H1 (cell line): ENCODE data around the gene SEC24A. TPM values are rescaled to one million over a fixed set of nuclear protein-coding genes. Genes with fewer than 3 reads are reported as not detected.

Experiments
- CTCF ChIA-PET: fragments of 300-600 bp; sonication (Branson Sonifier 250); formaldehyde crosslinking; loops from one replicate; lab custom pipeline; 2021; ENCODE audit not compliant: partially characterized antibody; lab: Charles Lee
- POLR2A ChIA-PET: fragments of 300-600 bp; sonication (Branson Sonifier 250); formaldehyde crosslinking; loops from one replicate; lab custom pipeline; 2021; ENCODE audit warnings: inconsistent platforms; ENCODE audit not compliant: partially characterized antibody; lab: Charles Lee
- DNase-seq, 2 experiments: peaks; one replicate each; pipeline versions ENCODE4 v3.0.0 to v3.0.0-alpha.2; 2010 to 2022; ENCODE audit warnings: low spot score in 2 of 2, low read depth in 1 of 2, mixed read lengths in 1 of 2
- FAIRE-seq: peaks from 2 replicates; lab custom pipeline; 2011; peaks lifted over from hg19 to GRCh38; lab: Jason Lieb, UNC
- H2AFZ ChIP-seq: 2 replicates; pipeline ENCODE4 v1.8.1; 2012; ENCODE audit warnings: low read length, inconsistent platforms
- H2AK5ac ChIP-seq: 2 replicates; pipeline ENCODE4 v1.6.1; 2013; ENCODE audit warnings: low read depth, low read length
- H2BK120ac ChIP-seq: replicated peaks from 2 replicates; pipeline ENCODE3; 2013; ENCODE audit warnings: low read depth, low read length, inconsistent platforms
- H2BK12ac ChIP-seq: 2 replicates; pipeline ENCODE4 v1.6.1; 2013; ENCODE audit warnings: low read depth, low read length
- H2BK15ac ChIP-seq: 2 replicates; pipeline ENCODE4 v1.6.1; 2013; ENCODE audit warnings: low read length
- H2BK20ac ChIP-seq: 2 replicates; pipeline ENCODE4 v1.6.1; 2013; ENCODE audit warnings: low read length
- H2BK5ac ChIP-seq: 2 replicates; pipeline ENCODE4 v1.6.1; 2013; ENCODE audit warnings: low read depth, low read length
- H3K14ac ChIP-seq: 2 replicates; pipeline ENCODE4 v1.6.1; 2013; ENCODE audit warnings: inconsistent platforms; ENCODE audit not compliant: insufficient read length
- H3K18ac ChIP-seq: 2 replicates; pipeline ENCODE4 v1.6.1; 2013; ENCODE audit warnings: low read length; ENCODE audit errors: extremely low read depth
- H3K23ac ChIP-seq: 2 replicates; pipeline ENCODE4 v1.6.1; 2013; ENCODE audit warnings: inconsistent platforms; ENCODE audit not compliant: insufficient read length
- H3K23me2 ChIP-seq: 2 replicates; pipeline ENCODE4 v1.6.1; 2013; ENCODE audit warnings: low read depth, low read length
- H3K27ac ChIP-seq: 2 replicates; pipeline ENCODE4 v1.6.1; 2011; ENCODE audit warnings: low read depth, low read length, inconsistent platforms
- H3K27me3 ChIP-seq, 4 experiments: replicated peaks in 1 of 4; 1 replicate in 1 of 4; 2 replicates in 3 of 4; pipeline versions ENCODE4 v1.6.1 to v1.8.1; 2011 to 2013; ENCODE audit warnings: low read length in 3 of 4, mild to moderate bottlenecking in 3 of 4, inconsistent platforms in 2 of 4, mixed read lengths in 2 of 4, moderate library complexity in 1 of 4; ENCODE audit not compliant: control insufficient read depth in 3 of 4, insufficient read depth in 3 of 4; ENCODE audit errors: extremely low read depth in 1 of 4
- H3K36me3 ChIP-seq, 4 experiments: 2 replicates each; pipeline versions ENCODE4 v1.6.1 to v1.8.1; 2011 to 2013; ENCODE audit warnings: mild to moderate bottlenecking in 4 of 4, low read length in 3 of 4, moderate library complexity in 2 of 4, control low read depth in 1 of 4, inconsistent platforms in 1 of 4; ENCODE audit not compliant: insufficient read depth in 4 of 4, control insufficient read depth in 2 of 4
- H3K4ac ChIP-seq: replicated peaks from 2 replicates; pipeline ENCODE3; 2013; ENCODE audit warnings: low read length, low read depth, mixed read lengths, inconsistent platforms; ENCODE audit not compliant: insufficient read length
- H3K4me1 ChIP-seq, 4 experiments: replicated peaks in 1 of 4; 1 replicate in 1 of 4; 2 replicates in 3 of 4; pipeline versions ENCODE4 v1.6.1 to v1.8.1; 2011 to 2013; ENCODE audit warnings: low read length in 3 of 4, inconsistent platforms in 2 of 4, mixed read lengths in 1 of 4; ENCODE audit not compliant: insufficient read depth in 4 of 4, control insufficient read depth in 3 of 4
- H3K4me2 ChIP-seq, 2 experiments: 2 replicates each; pipeline versions ENCODE4 v1.6.1 to v1.8.1; 2011 to 2013; ENCODE audit warnings: low read depth in 2 of 2, low read length in 2 of 2, control low read depth in 1 of 2, inconsistent platforms in 1 of 2, mild to moderate bottlenecking in 1 of 2; ENCODE audit not compliant: insufficient read depth in 1 of 2
- H3K4me3 ChIP-seq, 4 experiments: fragments of 200-600, 300-600 bp in 1 of 4; sonication (generic), shearing (Covaris generic), sonication (Bioruptor Twin) in 1 of 4; 2 replicates each; pipeline versions ENCODE4 v1.5.1 to v1.8.1; 2011 to 2016; ENCODE audit warnings: low read length in 4 of 4, low read depth in 3 of 4, control low read depth in 2 of 4, inconsistent platforms in 2 of 4, mild to moderate bottlenecking in 2 of 4, mixed read lengths in 1 of 4, moderate library complexity in 1 of 4; ENCODE audit not compliant: insufficient read depth in 2 of 4; ENCODE audit errors: extremely low read depth in 1 of 4
- H3K56ac ChIP-seq: replicated peaks from 2 replicates; pipeline ENCODE3; 2013; ENCODE audit warnings: low read depth, mild to moderate bottlenecking, mixed read lengths, low read length, inconsistent platforms; ENCODE audit not compliant: insufficient read length
- H3K79me1 ChIP-seq: 2 replicates; pipeline ENCODE4 v1.6.1; 2013; ENCODE audit warnings: low read depth, low read length, control low read depth
- H3K79me2 ChIP-seq, 2 experiments: 2 replicates each; pipeline versions ENCODE4 v1.6.1 to v1.8.1; 2012 to 2013; ENCODE audit warnings: low read length in 2 of 2, mild to moderate bottlenecking in 2 of 2, inconsistent platforms in 1 of 2; ENCODE audit not compliant: insufficient read depth in 2 of 2, control insufficient read depth in 1 of 2
- H3K9ac ChIP-seq, 4 experiments: replicated peaks in 1 of 4; 1 replicate in 1 of 4; 2 replicates in 3 of 4; pipeline versions ENCODE4 v1.6.1 to v1.8.1; 2011 to 2013; ENCODE audit warnings: low read depth in 3 of 4, low read length in 3 of 4, control low read depth in 2 of 4, mild to moderate bottlenecking in 2 of 4, moderate library complexity in 2 of 4, inconsistent platforms in 1 of 4; ENCODE audit errors: extremely low read depth in 1 of 4
- H3K9me3 ChIP-seq, 2 experiments: 2 replicates each; pipeline versions ENCODE4 v1.6.1 to v1.8.1; 2012 to 2013; ENCODE audit warnings: mild to moderate bottlenecking in 2 of 2, moderate library complexity in 2 of 2, control low read depth in 1 of 2, inconsistent platforms in 1 of 2, low read depth in 1 of 2, low read length in 1 of 2, mixed read lengths in 1 of 2; ENCODE audit not compliant: insufficient read depth in 2 of 2
- H4K20me1 ChIP-seq, 2 experiments: replicated peaks in 1 of 2; 2 replicates each; pipeline versions ENCODE3 to v1.8.1; 2011 to 2013; ENCODE audit warnings: inconsistent platforms in 2 of 2, low read length in 2 of 2, mild to moderate bottlenecking in 1 of 2; ENCODE audit not compliant: insufficient read depth in 2 of 2, control insufficient read depth in 1 of 2
- H4K5ac ChIP-seq: 2 replicates; pipeline ENCODE4 v1.6.1; 2013; ENCODE audit warnings: low read length, low read depth, mixed read lengths, inconsistent platforms; ENCODE audit not compliant: insufficient read length
- H4K8ac ChIP-seq: 2 replicates; pipeline ENCODE4 v1.8.0; 2013; ENCODE audit warnings: mild to moderate bottlenecking, moderate library complexity, low read length, inconsistent platforms; ENCODE audit not compliant: insufficient read depth; ENCODE audit errors: extremely low read depth
- H4K91ac ChIP-seq: replicated peaks from 2 replicates; pipeline ENCODE3; 2013; ENCODE audit warnings: low read length, mixed read lengths, inconsistent platforms; ENCODE audit not compliant: insufficient read length
- CBX5 ChIP-seq: fragments of 300-800, 300-1000 bp; sonication (generic); IDR thresholded peaks from 2 replicates; pipeline ENCODE4 v1.7.1; 2016; ENCODE audit warnings: antibody characterized with exemption, low read length, low read depth
- CHD1 ChIP-seq: IDR thresholded peaks from 2 replicates; pipeline ENCODE4 v1.6.1; 2012; ENCODE audit warnings: low read depth, low read length, improper control_type of control experiment
- EGR1 ChIP-seq: IDR thresholded peaks from 2 replicates; pipeline ENCODE4 v1.6.1; 2011; ENCODE audit warnings: low read depth, low read length, borderline replicate concordance
- HDAC2 ChIP-seq, 2 experiments: fragments of 300-600 bp in 1 of 2; sonication (generic) in 1 of 2; IDR thresholded peaks; 2 replicates each; pipeline ENCODE4 v1.6.1; 2011 to 2012; ENCODE audit warnings: low read depth in 2 of 2, low read length in 2 of 2, mild to moderate bottlenecking in 2 of 2, moderate library complexity in 2 of 2, borderline replicate concordance in 1 of 2, inconsistent platforms in 1 of 2
- HDAC6 ChIP-seq: IDR thresholded peaks from one replicate; pipeline ENCODE4 v1.7.1; 2012; ENCODE audit warnings: low read depth, mild to moderate bottlenecking, inconsistent platforms, low read length, moderate library complexity
- JUN ChIP-seq: IDR thresholded peaks from 2 replicates; pipeline ENCODE4 v1.6.1; 2011; ENCODE audit warnings: low read depth, mild to moderate bottlenecking, improper control_type of control experiment, low read length
- NANOG ChIP-seq: IDR thresholded peaks from 2 replicates; pipeline ENCODE4 v1.6.1; 2011; ENCODE audit warnings: low read length, low read depth, mild to moderate bottlenecking, inconsistent platforms; ENCODE audit not compliant: insufficient read depth, poor library complexity, severe bottlenecking
- PHF8 ChIP-seq: fragments of 200-600 bp; sonication (generic); conservative IDR thresholded peaks from 2 replicates; pipeline ENCODE4 v1.7.1; 2012; ENCODE audit warnings: low read depth, mild to moderate bottlenecking, inconsistent platforms, low read length, moderate library complexity
- RAD21 ChIP-seq, 2 experiments: IDR thresholded peaks in 1 of 2; conservative IDR thresholded peaks in 1 of 2; 2 replicates each; pipeline ENCODE4 v1.6.1; 2011; ENCODE audit warnings: low read depth in 2 of 2, low read length in 2 of 2, improper control_type of control experiment in 1 of 2, inconsistent platforms in 1 of 2, mild to moderate bottlenecking in 1 of 2, moderate library complexity in 1 of 2
- RBBP5 ChIP-seq: IDR thresholded peaks from 2 replicates; pipeline ENCODE4 v1.7.1; 2012; ENCODE audit warnings: low read depth, mild to moderate bottlenecking, inconsistent platforms, low read length, moderate library complexity, borderline replicate concordance
- SP2 ChIP-seq: IDR thresholded peaks from 2 replicates; pipeline ENCODE4 v1.6.1; 2012; ENCODE audit warnings: mild to moderate bottlenecking, low read length, inconsistent platforms
- SRF ChIP-seq: IDR thresholded peaks from 2 replicates; pipeline ENCODE4 v1.6.1; 2011; ENCODE audit warnings: mild to moderate bottlenecking, low read depth, low read length, moderate library complexity
- ZNF274 ChIP-seq: IDR thresholded peaks from 2 replicates; pipeline ENCODE4 v1.7.0; 2012; ENCODE audit warnings: low read length, borderline replicate concordance; ENCODE audit errors: extremely low read depth
- polyA plus RNA-seq, 7 experiments: library from polyadenylated mRNA; depleted of rRNA in 3 of 7; stranded (reverse) in 5 of 7; unstranded in 2 of 7; fragments of >200 nt in 5 of 7; fragments of 200-250 nt in 2 of 7; gene quantifications; 1 replicate in 5 of 7; 2 replicates in 1 of 7; 4 replicates in 1 of 7; pipeline versions ENCODE4 v1.2.1 to v1.2.3, GENCODE V29; 2011 to 2013; ENCODE audit warnings: missing spikeins in 2 of 7, mixed read lengths in 2 of 7
- total RNA-seq: library from RNA; stranded (reverse); fragmentation: NEBNext Ultra II Directional; extraction: Animal tissue kit (Norgen Biotek cat#: 25700); gene quantifications from 2 replicates; pipeline ENCODE4 v1.2.1, GENCODE V29; 2021
- TF ChIP-seq, protein P1 (sequence below): IDR thresholded peaks from 2 replicates; pipeline ENCODE4 v1.6.1; 2012; ENCODE audit warnings: inconsistent platforms

SEC24A gene
- total and polyA plus RNA-seq, 2 of the 8 experiments (the other 6 are each of a cell fraction or from before 2014, with no cell fraction given) = 18.8 to 33.7 TPM

DNA sequence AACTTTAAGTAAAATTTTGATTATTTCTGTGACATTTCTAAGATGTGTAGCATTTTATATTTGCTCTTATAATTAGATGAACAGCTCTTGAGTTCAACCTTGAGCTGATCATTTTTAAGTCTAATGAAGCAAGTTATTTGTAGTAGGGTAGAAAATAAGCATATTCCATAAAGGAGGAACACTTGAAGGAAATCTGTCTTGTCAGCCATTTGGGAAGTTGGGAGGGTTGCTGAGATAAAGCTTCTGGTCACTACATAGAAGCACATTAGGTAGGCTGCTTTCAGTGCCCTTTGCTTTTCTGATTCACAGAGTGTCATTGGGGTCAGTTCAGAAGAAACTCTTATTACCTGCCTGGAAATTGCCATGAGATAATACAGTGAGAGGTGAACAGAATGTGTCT, 44.1 kb downstream of the SEC24A start:
- CTCF ChIA-PET = interaction anchor here (1.7 kb wide), 1 partner anchor 106 kb away, joined by 3 read pairs; no protein-coding TSS in a partner anchor

More for the DNA sequence above, 44.1 kb downstream of the SEC24A start:
- no peak overlapping the region for H4K91ac ChIP-seq
- H3K4ac ChIP-seq = no peak overlapping the region
- H3K36me3 ChIP-seq = peaks cover 7 to 54% (median 23%) of the 10 kb centered on the region in 4 experiments; a peak in 6 of 8 replicates
- H3K23me2 ChIP-seq = no peaks in the 10 kb centered on the region; the same call in 1 of the 2 replicates
- no peaks in the 10 kb centered on the region for H3K9me3 ChIP-seq
- H4K8ac ChIP-seq = no peak overlapping the region
- H4K20me1 ChIP-seq = no peaks in the 10 kb centered on the region
- no peak overlapping the region for H2BK120ac ChIP-seq
- H3K79me1 ChIP-seq = no peaks in the 10 kb centered on the region
- H3K4me3 ChIP-seq = no peak overlapping the region
- FAIRE-seq = no peak
- TF ChIP-seq SP2 (no peak), EGR1 (no peak), CHD1 (no peak), HDAC6 (no peak), HDAC2 (IDR thresholded peaks at IDR 0.05; ENCODE audit: borderline replicate concordance in 1 of 2, low read depth in 2 of 2, low read length in 2 of 2) (no peak), NANOG (no peak), RBBP5 (no peak), SRF (no peak), JUN (no peak), RAD21 (IDR thresholded peaks at IDR 0.05 in 1 of 2, conservative IDR thresholded peaks at IDR 0.05 in 1 of 2; ENCODE audit: low read depth in 2 of 2, low read length in 2 of 2) (no peak), PHF8 (no peak), ZNF274 (no peak), CBX5 (no peak)
- TF ChIP-seq, protein P1, sequence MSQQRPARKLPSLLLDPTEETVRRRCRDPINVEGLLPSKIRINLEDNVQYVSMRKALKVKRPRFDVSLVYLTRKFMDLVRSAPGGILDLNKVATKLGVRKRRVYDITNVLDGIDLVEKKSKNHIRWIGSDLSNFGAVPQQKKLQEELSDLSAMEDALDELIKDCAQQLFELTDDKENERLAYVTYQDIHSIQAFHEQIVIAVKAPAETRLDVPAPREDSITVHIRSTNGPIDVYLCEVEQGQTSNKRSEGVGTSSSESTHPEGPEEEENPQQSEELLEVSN = no peak
- H3K4me2 ChIP-seq = no peak overlapping the region
- H3K27ac ChIP-seq = no peak overlapping the region
- no peak overlapping the region for H3K9ac ChIP-seq
- no peak overlapping the region for H4K5ac ChIP-seq
- no peak overlapping the region for H2AK5ac ChIP-seq
- POLR2A ChIA-PET = no interaction called here
- H3K4me1 ChIP-seq = no peaks in the 10 kb centered on the region
- no peaks in the 10 kb centered on the region for H3K79me2 ChIP-seq
- no peak overlapping the region for H2BK20ac ChIP-seq
- no peak overlapping the region for H2BK15ac ChIP-seq
- no peak overlapping the region for H2AFZ ChIP-seq
- H3K18ac ChIP-seq = no peak overlapping the region
- no peak overlapping the region for H2BK12ac ChIP-seq
- no peak overlapping the region for H3K14ac ChIP-seq
- H3K23ac ChIP-seq = no peak overlapping the region
- no peak overlapping the region for H2BK5ac ChIP-seq
- no peak overlapping the region for H3K56ac ChIP-seq
- no peaks in the 10 kb centered on the region for H3K27me3 ChIP-seq
- DNase-seq = no peak
